HL-60 (cell line): ENCODE measurements around the gene ADAM17.

Experiments used
- DNase-seq, 2 experiments: peaks; one replicate each; pipeline ENCODE4 v3.0.0-alpha.2; 2010 to 2020; ENCODE audit warnings: low read depth in 1 of 2, low spot score in 1 of 2
- H3K27ac ChIP-seq: fragments of 250-450 bp; sonication (Bioruptor Pico); replicated peaks from 2 replicates; pipeline ENCODE4 v1.5.1; 2020; ENCODE audit warnings: mild to moderate bottlenecking, moderate library complexity
- H3K27me3 ChIP-seq: fragments of 250-450 bp; sonication (Bioruptor Pico); 2 replicates; pipeline ENCODE4 v1.5.1; 2021; ENCODE audit warnings: mild to moderate bottlenecking, moderate library complexity; ENCODE audit not compliant: insufficient read depth, poor library complexity, severe bottlenecking
- H3K4me3 ChIP-seq: replicated peaks from 2 replicates; pipeline ENCODE4 v1.5.1; 2011; ENCODE audit warnings: mild to moderate bottlenecking, control low read depth, low read length; ENCODE audit not compliant: insufficient read depth
- CTCF ChIP-seq: IDR thresholded peaks from one replicate; pipeline ENCODE4 v1.5.1; 2011; ENCODE audit warnings: low read length, control low read depth, inconsistent platforms; ENCODE audit not compliant: insufficient read depth
- GABPA ChIP-seq: IDR thresholded peaks from 2 replicates; pipeline ENCODE4 v1.6.1; 2012; ENCODE audit warnings: low read depth
- POLR2AphosphoS5 ChIP-seq: IDR thresholded peaks from 2 replicates; pipeline ENCODE4 v1.6.1; 2012; ENCODE audit warnings: low read depth
- REST ChIP-seq: IDR thresholded peaks from 2 replicates; pipeline ENCODE4 v1.6.1; 2012; ENCODE audit warnings: low read depth; ENCODE audit not compliant: insufficient replicate concordance
- SPI1 ChIP-seq: IDR thresholded peaks from 2 replicates; pipeline ENCODE4 v1.6.1; 2012; ENCODE audit warnings: low read depth, mild to moderate bottlenecking, borderline replicate concordance

Gene ADAM17

GRCh38 chr2:9466147-9466683 lies 89.4 kb downstream of the ADAM17 start:
- no peak for TF ChIP-seq SPI1
- TF ChIP-seq POLR2AphosphoS5, result no peak
- no peak for TF ChIP-seq GABPA
- no peak for TF ChIP-seq REST
- TF ChIP-seq CTCF, result no peak
- H3K27ac ChIP-seq, result no peak overlapping the region
- DNase-seq, result no peak
- no peaks in the 10 kb centered on the region for H3K27me3 ChIP-seq
- H3K4me3 ChIP-seq, result no peak overlapping the region

- Histone ChIP-seq H3K27me3 (no peaks in the 10 kb centered on the region), H3K27ac (no peak overlapping the region), H3K4me3 (no peak overlapping the region)
- no peak for TF ChIP-seq GABPA
- no peak for TF ChIP-seq CTCF
- no peak for TF ChIP-seq SPI1
- no peak for TF ChIP-seq POLR2AphosphoS5
- no peak for DNase-seq
These were observed 90.5 kb downstream of the ADAM17 start for GRCh38 chr2:9465170-9465569.

- peak; percentile 10 to 84 for DNase-seq
- TF ChIP-seq REST (no peak), SPI1 (no peak), CTCF (no peak), POLR2AphosphoS5 (no peak), GABPA (no peak)
These were observed 92.0 kb downstream of the ADAM17 start for GRCh38 chr2:9463698-9464034.

More at GRCh38 chr2:9463698-9464034, 92.0 kb downstream of the ADAM17 start:
- Histone ChIP-seq H3K27ac (no peak overlapping the region), H3K27me3 (no peaks in the 10 kb centered on the region), H3K4me3 (no peak overlapping the region)
